Spleen (tissue), 11 donors: ENCODE data around the gene CHD3. TPM values are rescaled to one million over a fixed set of nuclear protein-coding genes. Genes with fewer than 3 reads are reported as not detected.

Experiments used
- DNase-seq: peaks from one replicate; pipeline ENCODE4 v3.0.0-alpha.2; 2020
- H3K27ac ChIP-seq, 8 donors: fragments of 200-600 bp; sonication (generic) in 7 of 8; 1 replicate in 4 of 8; 2 replicates in 4 of 8; pipeline versions ENCODE4 v1.5.0 to v1.8.0; 2016 to 2021; ENCODE audit warnings: inconsistent platforms in 4 of 8, mild to moderate bottlenecking in 4 of 8, moderate library complexity in 1 of 8
- H3K27me3 ChIP-seq, 7 donors: fragments of 200-600 bp; sonication (generic) in 6 of 7; replicated peaks in 1 of 7; 1 replicate in 4 of 7; 2 replicates in 3 of 7; pipeline versions ENCODE4 v1.5.0 to v1.8.0; 2016 to 2021; ENCODE audit warnings: inconsistent platforms in 3 of 7, mild to moderate bottlenecking in 1 of 7
- H3K36me3 ChIP-seq, 6 donors: fragments of 200-600 bp; sonication (generic) in 5 of 6; 1 replicate in 4 of 6; 2 replicates in 2 of 6; pipeline versions ENCODE4 v1.5.0 to v1.8.0; 2016 to 2021; ENCODE audit warnings: inconsistent platforms in 2 of 6
- H3K4me1 ChIP-seq, 6 donors: fragments of 200-600 bp; sonication (generic) in 5 of 6; 1 replicate in 3 of 6; 2 replicates in 3 of 6; pipeline versions ENCODE4 v1.5.0 to v1.8.0; 2016 to 2021; ENCODE audit warnings: inconsistent platforms in 3 of 6
- H3K4me3 ChIP-seq, 8 donors: fragments of 200-600 bp; sonication (generic) in 7 of 8; 1 replicate in 4 of 8; 2 replicates in 4 of 8; pipeline versions ENCODE4 v1.5.0 to v1.8.0; 2016 to 2021; ENCODE audit warnings: inconsistent platforms in 4 of 8, mild to moderate bottlenecking in 4 of 8, moderate library complexity in 2 of 8
- H3K9me3 ChIP-seq, 8 donors: fragments of 200-600 bp; sonication (generic) in 7 of 8; 1 replicate in 4 of 8; 2 replicates in 4 of 8; pipeline versions ENCODE4 v1.5.0 to v1.8.0; 2016 to 2021; ENCODE audit warnings: inconsistent platforms in 4 of 8
- CTCF ChIP-seq, 11 experiments: fragments of 200-600 bp in 7 of 11; fragments of 450-650 bp in 4 of 11; sonication (generic) in 4 of 11; IDR thresholded peaks in 8 of 11; conservative IDR thresholded peaks in 3 of 11; 1 replicate in 7 of 11; 2 replicates in 4 of 11; pipeline versions ENCODE4 v1.4.0 to v1.8.0; 2016 to 2021; ENCODE audit warnings: antibody characterized with exemption in 11 of 11, inconsistent platforms in 4 of 11, mild to moderate bottlenecking in 1 of 11
- POLR2A ChIP-seq, 3 donors: fragments of 450-650 bp; IDR thresholded peaks; one replicate each; pipeline ENCODE4 v1.5.1; 2017; ENCODE audit warnings: antibody characterized with exemption in 3 of 3, mild to moderate bottlenecking in 1 of 3
- POLR2AphosphoS5 ChIP-seq, 3 donors: sonication (generic); formaldehyde crosslinking; IDR thresholded peaks; one replicate each; pipeline ENCODE4 v1.5.1; 2017; ENCODE audit warnings: antibody characterized with exemption in 3 of 3
- WGBS, 5 donors: extraction: QIAGEN DNeasy Blood & Tissue Kit in 3 of 5; methylation state at CpG; one replicate each; pipeline versions ENCODE4 v1.1.5 to v1.1.7; 2013 to 2018; 5-methylcytosine and 5-hydroxymethylcytosine counted together
- intact Hi-C: fragments of 100-400 bp; cut with DNase I; formaldehyde crosslinking; loops from one replicate; pipeline ENCODE4 v1.15.0; 2023; ENCODE audit warnings: low total_unique reads
- polyA plus RNA-seq, 3 donors: library from polyadenylated mRNA; stranded (reverse); fragments of 200-250 nt; gene quantifications; one replicate each; pipeline ENCODE4 v1.2.1, GENCODE V29; 2013
- total RNA-seq, 7 donors: library from RNA; depleted of rRNA in 3 of 7; stranded (reverse); fragments of >200 nt in 3 of 7; fragmentation: NEBNext Ultra II Directional in 4 of 7; extraction: Animal tissue kit (Norgen Biotek cat#: 25700) in 4 of 7; gene quantifications; one replicate each; pipeline versions ENCODE4 v1.1.0 to v1.2.1, GENCODE V29; 2016 to 2021
- donor health status: healthy with polysubstance abuse.
- donor health status: DM: no; HTN: no; CAD: no; lungs with moderate emphysema.
- donor health status: DM: no; HTN: no; CAD: no.
- donor health status: Bipolar disorder and iron deficiency.
- donor health status: healthy.
- donor health status: DM: no; HTN: no; CAD: no.
- donor health status: DM: yes; HTN: yes; CAD: no.

CHD3 gene
- total and polyA plus RNA-seq, 10 donors = 37.0 to 117 (median 82.5) TPM

- peak overlapping the region in 1 of 8 donors; percentile 99 for H3K27ac ChIP-seq
- peaks cover 35 to 95% (median 56%) of the 10 kb centered on the region in 6 donors for H3K4me1 ChIP-seq
- 86 to 94% (median 89%) methylated on average over 21 of the region's 21 CpGs for WGBS, 5 donors
- intact Hi-C loops = no loop called here
- no peaks in the 10 kb centered on the region for H3K9me3 ChIP-seq
- peaks cover 3 to 75% (median 55%) of the 10 kb centered on the region in 6 donors for H3K36me3 ChIP-seq
- H3K4me3 ChIP-seq = no peak overlapping the region
- DNase-seq = peak; percentile 75
- H3K27me3 ChIP-seq = no peaks in the 10 kb centered on the region
- TF ChIP-seq CTCF (IDR thresholded peaks at IDR 0.05 in 8 of 11, conservative IDR thresholded peaks at IDR 0.05 in 3 of 11) (no peak), POLR2AphosphoS5 (IDR thresholded peaks at IDR 0.05) (no peak), POLR2A (IDR thresholded peaks at IDR 0.05) (no peak)
These were observed 34.9 kb upstream of the CHD3 start for GRCh38 chr17:7853691-7854038.

- peak; percentile 82 for DNase-seq
- H3K27ac ChIP-seq = peak overlapping the region in 4 of 8 donors; percentile 94 to 99 (median 96)
- 80 to 87% (median 83%) methylated on average over 31 of the region's 31 CpGs for WGBS, 5 donors
- H3K9me3 ChIP-seq = no peaks in the 10 kb centered on the region
- peaks cover 3 to 73% (median 50%) of the 10 kb centered on the region in 6 donors for H3K36me3 ChIP-seq
- peaks cover 39 to 95% (median 61%) of the 10 kb centered on the region in 6 donors for H3K4me1 ChIP-seq
- no peaks in the 10 kb centered on the region for H3K27me3 ChIP-seq
- intact Hi-C loops = no loop called here
- H3K4me3 ChIP-seq = peak overlapping the region in 2 of 8 donors; percentile 71 to 79
- TF ChIP-seq POLR2A (IDR thresholded peaks at IDR 0.05) (no peak), CTCF (IDR thresholded peaks at IDR 0.05 in 8 of 11, conservative IDR thresholded peaks at IDR 0.05 in 3 of 11) (no peak), POLR2AphosphoS5 (IDR thresholded peaks at IDR 0.05) (no peak)
These were observed 34.4 kb upstream of the CHD3 start for GRCh38 chr17:7854078-7854777.

GRCh38 chr17:7854851-7855659 lies 33.5 kb upstream of the CHD3 start, which contains the start of gene TMEM88:
TSS of gene TMEM88 (plus strand) at chr17:7855066. CDS start at chr17:7855075, 9 bp downstream.
- intact Hi-C loops = no loop called here
- Histone ChIP-seq H3K36me3 (peaks cover under 1 to 69% (median 41%) of the 10 kb centered on the region in 6 donors), H3K27me3 (no peaks in the 10 kb centered on the region), H3K4me1 (peaks cover 39 to 90% (median 61%) of the 10 kb centered on the region in 6 donors), H3K27ac (peak within 1 kb of the TSS; percentile 7 to 99 (median 95)), H3K4me3 (peak within 1 kb of the TSS in 7 of 8 donors; percentile 15 to 79 (median 71)), H3K9me3 (no peaks in the 10 kb centered on the region)
- 64 to 80% (median 70%) methylated on average over 44 to 57 of the region's 57 CpGs for WGBS, 5 donors
- peak; percentile 87 for DNase-seq
- TF ChIP-seq POLR2A (IDR thresholded peaks at IDR 0.05) (no peak), POLR2AphosphoS5 (IDR thresholded peaks at IDR 0.05) (peak; percentile 31 to 82 (median 62))

- Histone ChIP-seq H3K27me3 (no peaks in the 10 kb centered on the region), H3K27ac (peak overlapping the region; percentile 7 to 99 (median 95)), H3K4me3 (peak overlapping the region in 7 of 8 donors; percentile 15 to 79 (median 71)), H3K9me3 (no peaks in the 10 kb centered on the region), H3K36me3 (peaks cover 0 to 69% (median 36%) of the 10 kb centered on the region in 6 donors), H3K4me1 (peaks cover 39 to 84% (median 61%) of the 10 kb centered on the region in 6 donors)
- TF ChIP-seq CTCF (IDR thresholded peaks at IDR 0.05 in 8 of 11, conservative IDR thresholded peaks at IDR 0.05 in 3 of 11) (no peak), POLR2AphosphoS5 (IDR thresholded peaks at IDR 0.05) (no peak), POLR2A (IDR thresholded peaks at IDR 0.05) (no peak)
- intact Hi-C loops = no loop called here
- no peak for DNase-seq
- 20 to 37% (median 31%) methylated on average over 15 of the region's 15 CpGs for WGBS, 5 donors
These were observed 33.0 kb upstream of the CHD3 start for GRCh38 chr17:7855660-7856010.
